IMR-90 (cell line): ENCODE results near the gene RNF175. TPM values are rescaled to one million over a fixed set of nuclear protein-coding genes. Genes with fewer than 3 reads are reported as not detected.

Source experiments
- ATAC-seq: fragments of 200-7000 bp; cut with Tn5 transposase; 2 replicates; pipeline ENCODE4 v1.9.1; 2020; ENCODE audit warnings: low read depth, mild to moderate bottlenecking, moderate library complexity
- BruUV-seq: library from RNA; stranded (reverse); fragments of 400-500 nt; replicated peaks from 2 replicates; lab custom pipeline; 2021; lab: Mats Ljungman, UMichigan
- CTCF ChIA-PET: fragments of 300-600 bp; formaldehyde crosslinking; extraction: SDS; loops from one replicate; lab custom pipeline; 2021; ENCODE audit warnings: antibody characterized with exemption; lab: Yijun Ruan, JAX
- POLR2A ChIA-PET: fragments of 300-600 bp; sonication (Branson Sonifier 250); formaldehyde crosslinking; loops from one replicate; lab custom pipeline; 2022; ENCODE audit warnings: antibody characterized with exemption; ENCODE audit not compliant: unreplicated experiment; lab: Charles Lee
- DNase-seq: peaks from one replicate; pipeline ENCODE4 v3.0.0; 2013
- H2AFZ ChIP-seq: replicated peaks from 2 replicates; pipeline ENCODE3; 2013; ENCODE audit warnings: low read length, mild to moderate bottlenecking; ENCODE audit not compliant: poor library complexity
- H2AK5ac ChIP-seq: 2 replicates; pipeline ENCODE4 v1.6.1; 2013; ENCODE audit warnings: low read depth, low read length, inconsistent platforms
- H2AK9ac ChIP-seq: replicated peaks from 2 replicates; pipeline ENCODE3; 2013; ENCODE audit warnings: mild to moderate bottlenecking, low read depth, low read length, moderate library complexity; ENCODE audit not compliant: poor library complexity
- H2BK120ac ChIP-seq: 2 replicates; pipeline ENCODE4 v1.6.1; 2013; ENCODE audit warnings: low read depth, low read length, inconsistent platforms
- H2BK15ac ChIP-seq: 3 replicates; pipeline ENCODE4 v1.6.1; 2013; ENCODE audit warnings: low read depth, low read length, inconsistent platforms
- H2BK20ac ChIP-seq: 2 replicates; pipeline ENCODE4 v1.6.1; 2013; ENCODE audit warnings: low read depth, mild to moderate bottlenecking, inconsistent platforms, low read length, moderate library complexity
- H2BK5ac ChIP-seq: 2 replicates; pipeline ENCODE4 v1.6.1; 2013; ENCODE audit warnings: mild to moderate bottlenecking, low read depth, low read length, inconsistent platforms; ENCODE audit not compliant: poor library complexity, severe bottlenecking
- H3K14ac ChIP-seq: replicated peaks from 2 replicates; pipeline ENCODE4 v1.6.1; 2013; ENCODE audit warnings: low read depth, low read length, inconsistent platforms
- H3K18ac ChIP-seq: 2 replicates; pipeline ENCODE4 v1.6.1; 2013; ENCODE audit warnings: low read depth, low read length, control low read depth
- H3K23ac ChIP-seq: 2 replicates; pipeline ENCODE4 v1.6.1; 2013; ENCODE audit warnings: low read depth, low read length, inconsistent platforms
- H3K27ac ChIP-seq: 2 replicates; pipeline ENCODE4 v1.5.1; 2013; ENCODE audit warnings: mild to moderate bottlenecking, control low read depth, low read length; ENCODE audit not compliant: insufficient read depth
- H3K27me3 ChIP-seq: 2 replicates; pipeline ENCODE4 v1.6.1; 2013; ENCODE audit warnings: low read length; ENCODE audit not compliant: control insufficient read depth, insufficient read depth
- H3K36me3 ChIP-seq: 2 replicates; pipeline ENCODE4 v1.6.1; 2013; ENCODE audit warnings: low read length, mixed read lengths; ENCODE audit not compliant: control insufficient read depth, insufficient read depth
- H3K4ac ChIP-seq: 2 replicates; pipeline ENCODE4 v1.6.1; 2013; ENCODE audit warnings: low read depth, low read length, inconsistent platforms
- H3K4me1 ChIP-seq: 2 replicates; pipeline ENCODE4 v1.6.1; 2013; ENCODE audit warnings: low read length, mixed read lengths; ENCODE audit not compliant: control insufficient read depth, insufficient read depth
- H3K4me2 ChIP-seq: 2 replicates; pipeline ENCODE4 v1.6.1; 2013; ENCODE audit warnings: low read depth, mild to moderate bottlenecking, control low read depth, low read length, moderate library complexity
- H3K4me3 ChIP-seq: 2 replicates; pipeline ENCODE4 v1.5.1; 2013; ENCODE audit warnings: low read depth, mild to moderate bottlenecking, control low read depth, low read length, moderate library complexity; ENCODE audit not compliant: insufficient read depth
- H3K56ac ChIP-seq: 2 replicates; pipeline ENCODE4 v1.6.1; 2013; ENCODE audit warnings: low read length, inconsistent platforms; ENCODE audit not compliant: insufficient read depth; ENCODE audit errors: extremely low read depth
- H3K79me1 ChIP-seq, 2 experiments: 2 replicates each; pipeline ENCODE4 v1.6.1; 2013; ENCODE audit warnings: low read length in 2 of 2, inconsistent platforms in 1 of 2, low read depth in 1 of 2
- H3K9ac ChIP-seq: 2 replicates; pipeline ENCODE4 v1.6.1; 2013; ENCODE audit warnings: low read depth, low read length, control low read depth
- H3K9me1 ChIP-seq: 2 replicates; pipeline ENCODE4 v1.6.1; 2013; ENCODE audit warnings: low read length, inconsistent platforms; ENCODE audit not compliant: insufficient read depth
- H3K9me3 ChIP-seq: 2 replicates; pipeline ENCODE4 v1.6.1; 2013; ENCODE audit warnings: low read length; ENCODE audit not compliant: control insufficient read depth, insufficient read depth
- H4K20me1 ChIP-seq: 2 replicates; pipeline ENCODE4 v1.6.1; 2013; ENCODE audit warnings: low read length, inconsistent platforms; ENCODE audit not compliant: insufficient read depth
- H4K5ac ChIP-seq: 2 replicates; pipeline ENCODE4 v1.6.1; 2013; ENCODE audit warnings: mild to moderate bottlenecking, low read depth, low read length, control low read depth
- H4K8ac ChIP-seq, 2 experiments: 2 replicates each; pipeline ENCODE4 v1.6.1; 2013; ENCODE audit warnings: low read depth in 2 of 2, low read length in 2 of 2, control low read depth in 1 of 2, inconsistent platforms in 1 of 2
- H4K91ac ChIP-seq: 2 replicates; pipeline ENCODE4 v1.6.1; 2013; ENCODE audit warnings: low read depth, low read length, inconsistent platforms; ENCODE audit not compliant: insufficient read depth
- FOS ChIP-seq: fragments of 150-350 bp; IDR thresholded peaks from 2 replicates; pipeline ENCODE4 v1.6.1; 2016; ENCODE audit warnings: low read depth, low read length
- MAFK ChIP-seq: IDR thresholded peaks from 2 replicates; pipeline ENCODE4 v1.6.1; 2012; ENCODE audit warnings: low read depth, low read length, improper control_type of control experiment
- MAZ ChIP-seq: IDR thresholded peaks from 2 replicates; pipeline ENCODE4 v1.6.1; 2012; ENCODE audit warnings: low read depth, mild to moderate bottlenecking, low read length, improper control_type of control experiment, moderate library complexity, borderline replicate concordance
- POLR2A ChIP-seq: IDR thresholded peaks from 2 replicates; pipeline ENCODE4 v1.6.1; 2012; ENCODE audit warnings: mild to moderate bottlenecking, low read depth, low read length
- SMC3 ChIP-seq: fragments of 150-350 bp; IDR thresholded peaks from 2 replicates; pipeline ENCODE4 v1.6.1; 2016; ENCODE audit warnings: low read depth, mild to moderate bottlenecking, antibody characterized with exemption, low read length, moderate library complexity
- WGBS, 2 experiments: methylation state at CpG; one replicate each; pipeline versions ENCODE4 v1.1.5 to v1.1.7; 2013; ENCODE audit warnings: missing lambda C conversion rate in 2 of 2; ENCODE audit not compliant: insufficient read length in 1 of 2; ENCODE audit errors: extremely low coverage in 2 of 2; 5-methylcytosine and 5-hydroxymethylcytosine counted together
- dilution Hi-C: fragments of 300-500 bp; cut with HindIII; formaldehyde crosslinking; loops from one replicate; pipeline ENCODE4 v1.14.3; 2018; ENCODE audit warnings: low sequenced_read_pairs; ENCODE audit not compliant: unreplicated experiment
- in situ Hi-C: fragments of 300-500 bp; cut with MboI; formaldehyde crosslinking; loops from 3 replicates; pipeline ENCODE4 v1.14.3; 2019; ENCODE audit warnings: low sequenced_read_pairs, inconsistent platforms, mixed read lengths
- intact Hi-C: fragments of 100-400 bp; cut with micrococcal nuclease; formaldehyde crosslinking; loops from 2 replicates; pipeline ENCODE4 v1.10.0; 2022
- polyA plus RNA-seq, 3 experiments: library from polyadenylated mRNA; depleted of rRNA; stranded (reverse); fragments of >200 nt; gene quantifications; 2 replicates each; pipeline ENCODE4 v1.2.3, GENCODE V29; 2012; ENCODE audit warnings: low replicate concordance in 1 of 3
- total RNA-seq: library from RNA; depleted of rRNA; stranded (reverse); fragments of >200 nt; gene quantifications from 2 replicates; pipeline ENCODE4 v1.2.3, GENCODE V29; 2012
- TF ChIP-seq, protein P1 (sequence below): fragments of 150-350 bp; IDR thresholded peaks from 2 replicates; pipeline ENCODE4 v1.6.1; 2016; ENCODE audit warnings: low read depth, mild to moderate bottlenecking, low read length, moderate library complexity, borderline replicate concordance

The RNF175 gene
- total and polyA plus RNA-seq, 2 of the 4 experiments (the other 2 are of a cell fraction) = not detected

DNA sequence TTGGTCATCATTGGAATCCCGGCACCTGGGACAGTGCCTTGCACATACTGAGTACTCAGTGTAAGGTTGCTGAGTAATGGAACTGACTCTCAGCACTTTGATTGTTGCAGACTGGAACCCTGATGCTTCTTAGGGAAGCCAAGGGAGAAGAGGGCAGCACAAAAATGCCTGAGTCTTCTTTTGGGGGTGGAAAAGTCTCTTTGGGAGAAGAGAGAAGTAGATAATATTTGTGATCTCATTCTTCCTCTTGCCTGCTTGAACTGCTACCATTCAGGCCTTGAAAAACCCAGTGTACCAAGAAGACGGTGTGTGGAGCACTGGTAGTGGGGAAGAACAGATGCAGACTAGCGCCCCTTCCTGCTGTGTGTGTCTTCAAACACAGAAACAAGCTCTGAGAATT is 16.8 kb upstream of the RNF175 start:
- intact Hi-C loops = no loop called here
- Histone ChIP-seq H3K18ac (no peak overlapping the region), H3K9me1 (no peaks in the 10 kb centered on the region), H2AK5ac (no peak overlapping the region), H3K9me3 (no peaks in the 10 kb centered on the region), H3K4me3 (no peak overlapping the region), H3K9ac (no peak overlapping the region), H3K4ac (no peak overlapping the region), H2BK20ac (no peak overlapping the region), H3K4me1 (no peaks in the 10 kb centered on the region), H3K79me1 (no peaks in the 10 kb centered on the region), H4K20me1 (no peaks in the 10 kb centered on the region), H3K27ac (no peak overlapping the region), H3K4me2 (no peak overlapping the region), H2AFZ (no peak overlapping the region), H3K36me3 (no peaks in the 10 kb centered on the region), H3K14ac (no peak overlapping the region), H2BK120ac (no peak overlapping the region), H3K56ac (no peak overlapping the region), H4K8ac (no peak overlapping the region), H3K23ac (no peak overlapping the region), H2AK9ac (no peak overlapping the region), H2BK5ac (no peak overlapping the region), H3K27me3 (no peaks in the 10 kb centered on the region), H2BK15ac (no peak overlapping the region), H4K5ac (no peak overlapping the region), H4K91ac (no peak overlapping the region)
- TF ChIP-seq SMC3 (no peak), MAZ (no peak), POLR2A (no peak), MAFK (no peak), FOS (no peak)
- TF ChIP-seq, protein P1, sequence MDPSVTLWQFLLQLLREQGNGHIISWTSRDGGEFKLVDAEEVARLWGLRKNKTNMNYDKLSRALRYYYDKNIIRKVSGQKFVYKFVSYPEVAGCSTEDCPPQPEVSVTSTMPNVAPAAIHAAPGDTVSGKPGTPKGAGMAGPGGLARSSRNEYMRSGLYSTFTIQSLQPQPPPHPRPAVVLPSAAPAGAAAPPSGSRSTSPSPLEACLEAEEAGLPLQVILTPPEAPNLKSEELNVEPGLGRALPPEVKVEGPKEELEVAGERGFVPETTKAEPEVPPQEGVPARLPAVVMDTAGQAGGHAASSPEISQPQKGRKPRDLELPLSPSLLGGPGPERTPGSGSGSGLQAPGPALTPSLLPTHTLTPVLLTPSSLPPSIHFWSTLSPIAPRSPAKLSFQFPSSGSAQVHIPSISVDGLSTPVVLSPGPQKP = no peak
- BruUV-seq = no TSS peak
- POLR2A ChIA-PET = no interaction called here
- in situ Hi-C loops = no loop called here
- ATAC-seq = no peak
- dilution Hi-C loops = no loop called here
- WGBS, 2 experiments = 60% methylated on average over 1 of the region's 3 CpGs; no CpG with 5 or more reads in 1 of the 2 experiments
- CTCF ChIA-PET = no interaction called here
- DNase-seq = no peak
